Brain microvascular endothelial cell (primary cell): ENCODE results near the gene PPFIA2.
A peak's percentile ranks its signal among the peaks of the same experiment; 100 is the strongest.
"Not testable (repeated sequence)": the region's sequence is repeated elsewhere in the genome, so short reads cannot be mapped to it uniquely, and the experiment has no call there.

Experiments used
- DNase-seq: peaks from one replicate; pipeline ENCODE4 v3.0.0-alpha.2; 2020
- H3K27ac ChIP-seq: fragments of 250-450 bp; sonication (Bioruptor Pico); 2 replicates; pipeline ENCODE4 v1.5.1; 2020; ENCODE audit warnings: mild to moderate bottlenecking, moderate library complexity
- H3K27me3 ChIP-seq: fragments of 250-450 bp; sonication (Bioruptor Pico); replicated peaks from 2 replicates; pipeline ENCODE4 v1.5.1; 2020; ENCODE audit warnings: mild to moderate bottlenecking
- H3K36me3 ChIP-seq: fragments of 250-450 bp; sonication (Bioruptor Pico); replicated peaks from 2 replicates; pipeline ENCODE4 v1.5.1; 2020; ENCODE audit warnings: mild to moderate bottlenecking
- H3K4me3 ChIP-seq: 2 replicates; pipeline ENCODE4 v1.5.1; 2011; ENCODE audit warnings: low read depth, mild to moderate bottlenecking, control low read depth, low read length, moderate library complexity
- CTCF ChIP-seq: IDR thresholded peaks from 2 replicates; pipeline ENCODE4 v1.5.1; 2011; ENCODE audit warnings: low read depth, mild to moderate bottlenecking, moderate library complexity, low read length, control low read depth, inconsistent platforms; ENCODE audit errors: missing control alignments
- in situ Hi-C: cut with HindIII; loops from 2 replicates; pipeline ENCODE4 v1.10.0; 2017; ENCODE audit warnings: low sequenced_read_pairs, low pct_ligation_motif_present

Gene PPFIA2

GRCh38 chr12:81596558-81596957, 162.6 kb downstream of the PPFIA2 start:
- H3K27me3 ChIP-seq: no peaks in the 10 kb centered on the region
- no peak overlapping the region for H3K4me3 ChIP-seq
- in situ Hi-C loops: no loop called here
- DNase-seq: no peak
- no peak for TF ChIP-seq CTCF
- no peaks in the 10 kb centered on the region for H3K36me3 ChIP-seq
- H3K27ac ChIP-seq: no peak overlapping the region

- H3K27ac ChIP-seq: no peak overlapping the region
- in situ Hi-C loops: no loop called here
- H3K36me3 ChIP-seq: no peaks in the 10 kb centered on the region
- no peak for TF ChIP-seq CTCF
- no peak overlapping the region for H3K4me3 ChIP-seq
- H3K27me3 ChIP-seq: no peaks in the 10 kb centered on the region
- no peak for DNase-seq
Observed at GRCh38 chr12:81591256-81591655, 167.9 kb downstream of the PPFIA2 start.

- DNase-seq, in situ Hi-C loops, H3K4me3 ChIP-seq: not testable (repeated sequence)
Observed at GRCh38 chr12:81590703-81591102, 168.4 kb downstream of the PPFIA2 start.

GRCh38 chr12:81588235-81589008, 170.7 kb downstream of the PPFIA2 start:
- in situ Hi-C loops: no loop called here

More at GRCh38 chr12:81590703-81591102, 168.4 kb downstream of the PPFIA2 start:
- not testable (repeated sequence) for H3K27ac ChIP-seq, H3K27me3 ChIP-seq, H3K36me3 ChIP-seq

GRCh38 chr12:81585787-81586186, 173.4 kb downstream of the PPFIA2 start:
- H3K4me3 ChIP-seq: no peak overlapping the region
- in situ Hi-C loops: no loop called here
- H3K36me3 ChIP-seq: no peaks in the 10 kb centered on the region
- no peaks in the 10 kb centered on the region for H3K27me3 ChIP-seq
- no peak for TF ChIP-seq CTCF
- DNase-seq: no peak
- no peak overlapping the region for H3K27ac ChIP-seq

More at GRCh38 chr12:81588235-81589008, 170.7 kb downstream of the PPFIA2 start:
- no peak overlapping the region for H3K27ac ChIP-seq
- no peak overlapping the region for H3K4me3 ChIP-seq
- DNase-seq: no peak
- no peak for TF ChIP-seq CTCF
- H3K36me3 ChIP-seq: no peaks in the 10 kb centered on the region
- H3K27me3 ChIP-seq: no peaks in the 10 kb centered on the region

- peak; percentile 1 for DNase-seq
- no peaks in the 10 kb centered on the region for H3K27me3 ChIP-seq
- no peaks in the 10 kb centered on the region for H3K36me3 ChIP-seq
- in situ Hi-C loops: no loop called here
- no peak overlapping the region for H3K27ac ChIP-seq
- no peak for TF ChIP-seq CTCF
- H3K4me3 ChIP-seq: no peak overlapping the region
Observed at GRCh38 chr12:81573228-81573627, 185.9 kb downstream of the PPFIA2 start.
